Uterus (tissue), 4 donors: ENCODE results near the gene ADAMTSL1. TPM values are rescaled to one million over a fixed set of nuclear protein-coding genes. Genes with fewer than 3 reads are reported as not detected.

ENCODE experiments used
- DNase-seq, 2 donors: peaks; one replicate each; pipeline ENCODE4 v3.0.0-alpha.2; 2019 to 2020
- H3K27ac ChIP-seq, 2 donors: fragments of 200-600 bp; sonication (generic); 1 replicate in 1 of 2; 2 replicates in 1 of 2; pipeline ENCODE4 v1.5.1; 2016 to 2018
- H3K27me3 ChIP-seq, 2 donors: fragments of 200-600 bp; sonication (generic); one replicate each; pipeline ENCODE4 v1.5.1; 2018 to 2019; ENCODE audit warnings: control low read depth in 1 of 2
- H3K36me3 ChIP-seq, 2 donors: fragments of 200-600 bp; sonication (generic); one replicate each; pipeline ENCODE4 v1.5.1; 2019; ENCODE audit warnings: control low read depth in 1 of 2
- H3K4me1 ChIP-seq, 2 donors: fragments of 200-600 bp; sonication (generic); one replicate each; pipeline ENCODE4 v1.5.1; 2018 to 2019; ENCODE audit warnings: control low read depth in 1 of 2
- H3K4me3 ChIP-seq, 2 donors: fragments of 200-600 bp; sonication (generic); 1 replicate in 1 of 2; 2 replicates in 1 of 2; pipeline ENCODE4 v1.5.1; 2018 to 2019; ENCODE audit warnings: mild to moderate bottlenecking in 1 of 2
- H3K9me3 ChIP-seq, 2 donors: fragments of 200-600 bp; sonication (generic); one replicate each; pipeline ENCODE4 v1.5.1; 2019; ENCODE audit warnings: control low read depth in 1 of 2
- POLR2A ChIP-seq, 2 donors: fragments of 450-650 bp; IDR thresholded peaks; one replicate each; pipeline ENCODE4 v1.6.1; 2016; ENCODE audit warnings: antibody characterized with exemption in 2 of 2, mild to moderate bottlenecking in 1 of 2, moderate library complexity in 1 of 2
- intact Hi-C: fragments of 100-400 bp; cut with DNase I; formaldehyde crosslinking; loops from one replicate; pipeline ENCODE4 v1.15.1; 2023; ENCODE audit warnings: low total_unique reads
- total RNA-seq, 4 donors: library from RNA; depleted of rRNA in 3 of 4; stranded (reverse); fragments of >200 nt in 3 of 4; gene quantifications; one replicate each; pipeline versions ENCODE4 v1.1.0 to v1.2.4, GENCODE V29; 2014 to 2023
- TF ChIP-seq, protein P1 (sequence below), 4 experiments: fragments of 200-600 bp in 2 of 4; fragments of 450-650 bp in 2 of 4; sonication (generic) in 2 of 4; IDR thresholded peaks; one replicate each; pipeline ENCODE4 v1.5.1; 2016 to 2019; ENCODE audit warnings: antibody characterized with exemption in 4 of 4, mild to moderate bottlenecking in 2 of 4, moderate library complexity in 1 of 4
- donor health status: DM: yes; HTN: yes; CAD: no.

ADAMTSL1 gene
- total RNA-seq, 4 donors from 2014 or later = 30.0 to 186 (median 138) TPM

DNA sequence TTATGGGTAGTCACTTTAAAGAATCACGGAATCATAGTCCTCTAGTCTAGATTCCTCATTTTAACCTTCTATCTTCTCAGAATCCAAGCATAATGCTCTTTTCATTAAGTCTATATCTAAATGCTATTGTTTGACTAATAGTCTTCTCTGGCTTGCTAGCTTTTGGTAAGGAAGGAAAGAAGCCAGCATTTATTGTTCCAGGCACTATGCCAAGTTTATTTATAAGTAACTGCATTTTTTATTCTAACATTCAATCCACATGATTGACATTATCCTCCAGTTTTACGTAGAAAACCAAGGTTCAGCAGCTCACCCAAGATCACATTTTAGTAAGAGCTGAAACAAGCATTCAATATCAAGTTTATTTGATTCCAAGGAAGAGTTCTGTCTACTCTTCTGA, 304.9 kb downstream of the ADAMTSL1 start:
- TF ChIP-seq, protein P1, sequence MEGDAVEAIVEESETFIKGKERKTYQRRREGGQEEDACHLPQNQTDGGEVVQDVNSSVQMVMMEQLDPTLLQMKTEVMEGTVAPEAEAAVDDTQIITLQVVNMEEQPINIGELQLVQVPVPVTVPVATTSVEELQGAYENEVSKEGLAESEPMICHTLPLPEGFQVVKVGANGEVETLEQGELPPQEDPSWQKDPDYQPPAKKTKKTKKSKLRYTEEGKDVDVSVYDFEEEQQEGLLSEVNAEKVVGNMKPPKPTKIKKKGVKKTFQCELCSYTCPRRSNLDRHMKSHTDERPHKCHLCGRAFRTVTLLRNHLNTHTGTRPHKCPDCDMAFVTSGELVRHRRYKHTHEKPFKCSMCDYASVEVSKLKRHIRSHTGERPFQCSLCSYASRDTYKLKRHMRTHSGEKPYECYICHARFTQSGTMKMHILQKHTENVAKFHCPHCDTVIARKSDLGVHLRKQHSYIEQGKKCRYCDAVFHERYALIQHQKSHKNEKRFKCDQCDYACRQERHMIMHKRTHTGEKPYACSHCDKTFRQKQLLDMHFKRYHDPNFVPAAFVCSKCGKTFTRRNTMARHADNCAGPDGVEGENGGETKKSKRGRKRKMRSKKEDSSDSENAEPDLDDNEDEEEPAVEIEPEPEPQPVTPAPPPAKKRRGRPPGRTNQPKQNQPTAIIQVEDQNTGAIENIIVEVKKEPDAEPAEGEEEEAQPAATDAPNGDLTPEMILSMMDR (IDR thresholded peaks at IDR 0.05) = no peak
- no peak for TF ChIP-seq POLR2A (IDR thresholded peaks at IDR 0.05)
- no peaks in the 10 kb centered on the region for H3K27me3 ChIP-seq
- no peak overlapping the region for H3K4me3 ChIP-seq
- H3K4me1 ChIP-seq = no peaks in the 10 kb centered on the region
- no peak for DNase-seq
- intact Hi-C loops = no loop called here
- H3K27ac ChIP-seq = no peak overlapping the region
- no peaks in the 10 kb centered on the region for H3K36me3 ChIP-seq
- H3K9me3 ChIP-seq = no peaks in the 10 kb centered on the region

DNA sequence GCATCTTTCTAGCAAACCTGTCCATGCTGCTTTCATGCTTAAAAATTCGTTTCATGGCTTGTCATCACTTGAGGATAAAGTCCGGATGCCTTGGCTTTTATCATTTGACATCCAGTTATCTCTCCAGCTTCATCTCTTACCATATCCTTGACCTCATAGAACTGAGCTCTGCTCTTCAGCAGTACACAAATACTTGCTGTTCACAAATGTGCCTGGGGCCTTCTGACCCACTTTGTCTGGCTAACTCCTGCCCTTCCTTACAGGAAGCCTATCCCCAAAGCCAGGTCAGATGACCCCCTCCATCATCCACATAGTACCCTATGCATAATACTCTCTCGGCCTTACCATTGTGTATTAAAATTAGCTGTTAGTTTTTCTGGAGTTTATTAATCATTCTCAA, 310.0 kb downstream of the ADAMTSL1 start:
- no peak for DNase-seq
- H3K36me3 ChIP-seq = no peaks in the 10 kb centered on the region
- H3K4me3 ChIP-seq = no peak overlapping the region
- H3K9me3 ChIP-seq = no peaks in the 10 kb centered on the region
- intact Hi-C loops = no loop called here
- H3K4me1 ChIP-seq = peaks cover 5% of the 10 kb centered on the region in 2 donors
- no peaks in the 10 kb centered on the region for H3K27me3 ChIP-seq
- TF ChIP-seq, protein P1 (IDR thresholded peaks at IDR 0.05) = no peak
- TF ChIP-seq POLR2A (IDR thresholded peaks at IDR 0.05) = no peak
- H3K27ac ChIP-seq = peak overlapping the region in 1 of 2 donors; percentile 31

DNA sequence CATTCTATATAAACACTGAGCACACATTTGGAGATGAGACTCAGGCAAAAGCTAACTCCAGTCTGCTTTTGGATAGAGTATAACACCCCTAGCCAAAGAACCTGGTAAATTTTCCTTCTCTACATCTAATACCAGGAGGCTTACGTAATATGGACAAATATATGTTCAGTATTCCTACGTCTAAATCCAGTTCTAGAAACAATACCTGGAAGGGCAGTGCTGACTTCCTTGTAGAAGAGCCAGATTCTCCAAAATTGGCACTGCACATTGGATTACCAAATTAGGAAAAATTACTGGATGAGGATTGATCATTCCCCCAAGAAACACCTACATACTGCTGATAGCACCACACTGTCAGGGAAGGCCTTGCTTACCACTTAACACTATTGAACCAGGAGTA, 311.7 kb downstream of the ADAMTSL1 start:
- intact Hi-C loops = no loop called here

DNA sequence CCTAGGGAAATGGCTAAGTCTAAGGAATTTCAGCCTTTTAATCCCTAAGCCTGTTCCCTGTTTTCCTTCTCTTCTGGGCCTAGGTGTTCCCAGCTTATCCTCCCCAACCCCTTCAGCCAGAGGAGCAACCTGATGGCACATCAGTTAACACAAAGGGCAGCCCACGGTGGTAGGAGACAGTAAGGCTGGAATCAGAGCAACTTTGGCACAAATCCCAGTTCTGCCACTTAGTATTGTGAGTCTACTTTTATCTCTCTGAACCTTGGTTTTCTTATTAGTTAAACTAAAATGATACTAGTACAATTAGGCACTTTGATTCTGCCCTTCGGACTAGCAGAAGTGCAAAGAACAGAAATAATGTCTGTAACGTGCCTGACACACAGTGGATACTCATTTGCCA, 312.2 kb downstream of the ADAMTSL1 start:
- intact Hi-C loops = no loop called here
- Histone ChIP-seq H3K4me1 (peaks cover 5% of the 10 kb centered on the region in 2 donors), H3K27ac (peak overlapping the region; percentile 66 to 84), H3K9me3 (no peaks in the 10 kb centered on the region), H3K36me3 (no peaks in the 10 kb centered on the region), H3K27me3 (no peaks in the 10 kb centered on the region), H3K4me3 (no peak overlapping the region)
- TF ChIP-seq, protein P1 (IDR thresholded peaks at IDR 0.05) = no peak
- no peak for TF ChIP-seq POLR2A (IDR thresholded peaks at IDR 0.05)
- no peak for DNase-seq

More for the DNA sequence above, 311.7 kb downstream of the ADAMTSL1 start:
- Histone ChIP-seq H3K27me3 (no peaks in the 10 kb centered on the region), H3K4me3 (no peak overlapping the region), H3K27ac (peak overlapping the region; percentile 66 to 84), H3K9me3 (no peaks in the 10 kb centered on the region), H3K36me3 (no peaks in the 10 kb centered on the region), H3K4me1 (peaks cover 5% of the 10 kb centered on the region in 2 donors)
- no peak for DNase-seq
- peak in 1 of 2 donors; percentile 15 for TF ChIP-seq POLR2A (IDR thresholded peaks at IDR 0.05)
- TF ChIP-seq, protein P1 (IDR thresholded peaks at IDR 0.05) = no peak

DNA sequence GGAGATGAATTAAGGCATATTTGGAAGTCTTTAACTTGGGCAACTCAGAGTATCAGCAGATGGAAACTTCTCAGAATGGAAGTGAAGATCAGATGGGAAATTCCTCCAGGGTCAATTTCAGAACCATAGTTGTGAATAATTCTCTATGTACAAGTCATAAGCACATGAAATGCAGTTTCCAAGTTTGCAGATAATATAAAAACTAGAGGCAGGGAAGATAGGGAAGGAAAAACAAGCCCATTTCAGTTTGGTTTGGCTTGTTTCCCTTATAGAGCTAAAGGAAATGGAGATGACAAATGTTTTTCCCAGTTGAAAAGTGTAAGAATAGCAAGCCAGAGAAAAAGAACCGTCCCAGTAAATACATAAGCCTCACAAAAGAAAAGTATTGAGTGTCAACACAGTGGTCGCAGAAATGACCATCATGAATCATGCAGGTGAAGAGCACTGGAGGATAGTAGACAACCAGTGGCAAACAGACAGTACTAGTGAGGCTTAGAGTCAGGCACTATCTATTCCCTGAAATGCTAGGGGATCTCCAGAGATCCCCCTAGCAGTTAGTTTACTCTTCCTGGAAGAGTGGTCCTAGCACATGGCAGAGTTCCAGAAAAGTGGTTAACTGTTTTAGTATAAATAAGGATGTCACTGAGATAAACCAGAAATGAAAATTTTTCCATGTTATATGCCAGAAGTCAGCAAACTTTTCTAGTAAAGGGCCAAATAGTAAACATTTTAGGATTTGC, 313.1 kb downstream of the ADAMTSL1 start:
- DNase-seq = no peak
- H3K27ac ChIP-seq = peak overlapping the region; percentile 66 to 84
- no peaks in the 10 kb centered on the region for H3K27me3 ChIP-seq
- TF ChIP-seq, protein P1 (IDR thresholded peaks at IDR 0.05) = no peak
- TF ChIP-seq POLR2A (IDR thresholded peaks at IDR 0.05) = no peak
- no peaks in the 10 kb centered on the region for H3K36me3 ChIP-seq
- intact Hi-C loops = no loop called here
- H3K4me3 ChIP-seq = no peak overlapping the region
- no peaks in the 10 kb centered on the region for H3K9me3 ChIP-seq
- H3K4me1 ChIP-seq = peaks cover 5% of the 10 kb centered on the region in 2 donors
